Measurements from ENCODE around the gene PRKCA.

PRKCA gene

GRCh38 chr17:66839616-66840015 lies 537.2 kb downstream of the PRKCA start:
- no peak overlapping the region for H3K27ac ChIP-seq
- no peak overlapping the region for H3K4me3 ChIP-seq

- Histone ChIP-seq H3K27ac (no peak overlapping the region), H3K4me3 (no peak overlapping the region)
Observed at GRCh38 chr17:66840061-66840460, 537.6 kb downstream of the PRKCA start.

DNA sequence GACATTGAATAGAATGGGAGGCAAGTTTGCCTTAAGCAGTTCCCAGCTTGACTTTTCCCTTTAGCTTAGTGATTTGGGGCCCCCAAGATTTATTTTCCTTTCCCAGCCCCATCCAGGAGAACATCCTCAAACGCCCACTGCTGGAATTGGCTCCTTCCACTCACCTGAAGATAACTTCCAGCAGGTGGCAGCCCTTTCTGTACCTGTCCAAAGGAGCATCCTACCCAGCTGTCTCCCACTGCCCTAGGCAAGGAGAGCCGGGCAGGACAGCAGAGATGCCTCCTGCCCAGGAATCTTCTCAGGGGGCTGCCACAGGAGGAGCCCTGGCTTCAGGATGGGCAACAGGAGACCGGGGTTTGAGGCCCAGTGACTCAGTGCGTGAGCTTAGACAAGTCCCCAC lies 538.9 kb downstream of the PRKCA start:
- H3K27ac ChIP-seq: no peak overlapping the region

DNA sequence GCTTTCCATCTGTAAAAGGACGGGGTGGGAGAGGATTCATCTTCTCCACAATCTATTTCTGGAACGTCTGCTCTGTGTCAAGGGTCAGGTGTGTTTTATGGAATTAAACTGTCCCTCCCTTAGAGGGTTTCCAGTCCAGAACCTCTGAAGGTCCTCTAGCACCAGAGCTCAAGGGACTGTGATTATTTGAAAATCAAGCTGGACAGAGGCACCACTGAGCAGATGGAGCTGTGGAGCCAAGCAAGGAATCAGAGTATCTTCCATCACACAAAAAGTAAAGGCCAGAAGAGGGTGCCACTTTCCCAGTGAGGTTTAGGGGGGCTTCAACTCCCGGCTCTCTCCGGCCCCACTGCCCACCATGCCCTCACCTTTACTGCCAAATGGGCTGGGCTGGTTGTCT lies 539.3 kb downstream of the PRKCA start:
- no peak overlapping the region for H3K4me3 ChIP-seq
- no peak overlapping the region for H3K27ac ChIP-seq

More for the DNA sequence above, 538.9 kb downstream of the PRKCA start:
- H3K4me3 ChIP-seq: no peak overlapping the region

- no peak overlapping the region for H3K27ac ChIP-seq
- H3K4me3 ChIP-seq: no peak overlapping the region
Observed at GRCh38 chr17:66842505-66842904, 540.1 kb downstream of the PRKCA start.

- Histone ChIP-seq H3K4me3 (no peak overlapping the region), H3K27ac (no peak overlapping the region)
Observed at GRCh38 chr17:66842959-66843358, 540.5 kb downstream of the PRKCA start.

DNA sequence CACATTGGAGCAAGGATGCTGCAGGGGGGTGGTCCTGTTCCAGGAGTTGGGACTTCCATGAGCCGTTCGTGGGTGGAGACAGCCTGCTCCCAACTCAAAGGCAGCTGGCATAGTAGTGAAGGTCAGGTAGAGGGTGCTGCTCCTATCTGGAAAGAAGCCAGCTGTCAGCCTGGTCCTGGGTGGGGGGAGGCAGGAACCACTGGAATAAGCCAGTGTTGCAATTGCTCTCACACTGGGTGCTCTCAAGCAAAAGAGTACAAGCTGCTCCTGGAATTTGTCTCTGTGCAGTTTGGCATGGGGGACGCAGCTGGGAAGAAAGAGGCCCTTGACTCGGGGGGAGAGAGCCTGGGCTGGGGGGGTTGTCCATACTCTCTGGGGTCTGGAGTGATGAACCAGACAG lies 541.2 kb downstream of the PRKCA start:
- no peak overlapping the region for H3K27ac ChIP-seq

GRCh38 chr17:66847704-66848103 lies 545.3 kb downstream of the PRKCA start:
- Histone ChIP-seq H3K4me3 (no peak overlapping the region), H3K27ac (no peak overlapping the region)

More for the DNA sequence above, 541.2 kb downstream of the PRKCA start:
- H3K4me3 ChIP-seq: no peak overlapping the region

DNA sequence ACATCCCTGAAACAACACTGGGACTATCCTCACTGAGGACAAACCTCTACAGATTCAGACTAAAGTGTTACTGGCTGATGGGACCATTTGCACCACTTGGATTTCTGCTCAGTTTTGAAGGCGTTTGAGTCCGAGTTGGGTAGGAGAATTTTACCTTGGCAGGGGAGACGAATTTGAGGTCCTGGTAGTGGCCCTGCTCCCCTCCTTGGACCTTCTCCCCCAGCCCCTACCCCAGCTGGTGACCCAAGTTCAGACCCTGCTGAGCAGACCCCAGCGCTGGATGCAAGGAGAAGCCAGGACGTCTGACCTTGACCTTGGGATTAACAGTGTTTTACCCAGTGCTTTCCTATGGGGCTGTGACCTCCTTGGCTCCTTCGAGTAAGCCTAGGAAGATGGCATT lies 546.1 kb downstream of the PRKCA start:
- Histone ChIP-seq H3K27ac (no peak overlapping the region), H3K4me3 (no peak overlapping the region)

DNA sequence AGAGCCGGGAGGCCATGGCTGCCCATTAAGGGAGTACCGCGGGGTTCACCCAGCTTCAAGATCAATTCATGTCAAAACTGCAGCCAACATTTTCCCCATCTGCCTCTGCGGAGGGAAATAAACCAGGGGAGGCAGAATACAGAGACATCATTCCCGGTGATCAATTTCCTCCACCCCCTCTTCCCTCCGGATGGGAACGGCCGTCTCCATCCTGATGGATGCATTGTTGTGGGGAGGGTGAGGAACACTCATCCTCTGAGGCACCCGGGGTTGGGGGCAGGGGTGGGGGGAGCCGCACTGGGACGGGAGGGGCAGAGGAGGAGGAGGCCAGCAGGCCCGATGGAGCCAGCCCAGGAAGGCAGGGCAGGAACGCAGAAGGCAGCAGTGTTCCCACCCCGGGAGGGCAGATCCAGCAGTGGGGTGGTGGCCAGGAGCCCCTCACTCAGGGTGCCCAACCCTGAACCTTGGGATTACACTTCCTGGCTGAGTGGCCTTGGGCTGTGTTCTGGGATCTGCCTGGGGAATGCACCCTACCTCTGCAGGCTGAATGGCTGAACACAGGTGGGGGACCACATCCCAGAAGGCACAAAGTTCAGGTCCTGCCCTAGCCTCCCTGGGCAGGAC lies 546.7 kb downstream of the PRKCA start:
- no peak overlapping the region for H3K27ac ChIP-seq
- no peak overlapping the region for H3K4me3 ChIP-seq

GRCh38 chr17:66849851-66850580 lies 547.6 kb downstream of the PRKCA start:
- H3K4me3 ChIP-seq: no peak overlapping the region

GRCh38 chr17:66850692-66851091 lies 548.3 kb downstream of the PRKCA start:
- Histone ChIP-seq H3K27ac (no peak overlapping the region), H3K4me3 (no peak overlapping the region)

More at GRCh38 chr17:66849851-66850580, 547.6 kb downstream of the PRKCA start:
- no peak overlapping the region for H3K27ac ChIP-seq

DNA sequence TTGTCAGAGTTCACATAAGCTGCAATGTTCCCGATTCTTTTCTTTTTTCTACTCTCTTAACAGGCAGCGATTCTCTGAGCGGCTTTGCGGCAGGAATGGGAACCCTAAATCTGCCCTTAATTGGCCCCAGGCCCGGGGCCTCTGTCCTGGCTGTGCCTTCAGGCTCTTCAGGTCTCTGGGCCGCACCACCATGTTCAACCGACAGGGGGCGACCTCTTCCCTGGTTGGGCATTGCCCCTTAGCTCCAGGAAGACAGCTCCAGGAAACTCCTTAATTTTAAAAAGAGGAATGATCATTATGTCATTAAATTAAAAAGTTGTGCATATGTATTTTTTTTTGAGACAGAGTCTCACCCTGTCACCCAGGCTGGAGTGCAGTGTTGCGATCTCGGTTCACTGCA lies 552.8 kb downstream of the PRKCA start:
- no peak overlapping the region for H3K4me3 ChIP-seq

DNA sequence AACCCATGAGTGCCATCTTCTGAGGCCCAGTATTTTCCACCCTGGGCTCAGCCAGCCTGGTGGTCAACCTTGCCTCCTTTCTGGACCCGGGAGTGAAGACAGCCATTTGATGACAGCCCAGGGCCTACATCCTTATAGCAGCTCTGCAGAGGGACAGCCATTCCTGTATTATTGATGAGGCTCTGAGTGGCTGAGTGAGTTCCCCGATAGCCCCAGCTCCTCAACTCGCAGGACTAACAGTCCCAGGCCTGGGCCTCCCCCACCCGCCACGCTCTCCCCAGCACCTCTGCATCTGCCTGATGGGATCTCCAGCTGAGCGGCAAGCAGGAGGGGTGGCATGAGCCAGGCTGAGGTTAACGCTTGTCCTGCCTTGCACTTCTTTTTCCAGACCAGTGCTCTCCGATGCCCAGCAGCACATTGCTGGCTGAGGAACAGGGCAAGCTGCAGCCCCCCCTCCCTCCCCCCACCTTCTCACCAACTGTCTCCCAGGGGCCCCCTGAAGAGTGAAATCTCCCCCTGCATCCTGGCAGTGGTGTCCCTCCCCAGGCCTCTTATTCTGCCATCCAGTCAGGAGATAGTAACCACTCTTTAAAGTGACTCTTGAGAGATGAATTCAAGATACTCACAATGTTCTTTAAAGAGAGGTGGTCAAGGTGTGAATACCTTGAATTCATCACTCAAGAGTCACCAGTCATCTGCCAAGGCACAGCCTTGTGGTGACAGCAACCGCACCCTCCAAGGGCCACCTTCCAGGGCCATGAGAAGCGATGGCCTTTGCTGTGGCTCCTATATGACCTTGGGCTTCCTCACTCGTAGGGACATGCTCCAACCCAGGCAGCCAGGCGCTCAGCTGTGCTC lies 556.0 kb downstream of the PRKCA start:
- Histone ChIP-seq H3K4me3 (no peak overlapping the region), H3K27ac (no peak overlapping the region)

More for the DNA sequence above, 552.8 kb downstream of the PRKCA start:
- no peak overlapping the region for H3K27ac ChIP-seq

- H3K4me3 ChIP-seq: no peak overlapping the region
- H3K27ac ChIP-seq: no peak overlapping the region
Observed at GRCh38 chr17:66859353-66859752, 556.9 kb downstream of the PRKCA start.

DNA sequence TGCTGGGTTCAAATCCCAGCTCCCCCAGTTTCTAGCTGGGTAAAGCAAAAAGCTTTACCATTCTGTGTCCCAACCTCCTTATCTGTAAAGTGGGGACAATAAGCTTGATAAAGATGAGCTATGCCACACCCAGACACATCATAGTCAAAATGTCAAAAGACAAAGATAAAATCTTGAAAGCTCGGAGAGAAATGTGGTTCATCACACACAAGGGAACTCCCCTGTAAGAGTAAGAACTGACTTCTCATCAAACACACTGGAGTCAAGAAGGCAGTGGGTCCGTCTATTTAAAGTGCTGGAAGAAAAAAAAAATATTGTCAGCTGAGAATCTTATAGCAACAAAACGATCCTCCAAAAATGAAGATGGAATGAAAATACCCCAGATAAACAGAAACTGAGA lies 557.8 kb downstream of the PRKCA start:
- H3K4me3 ChIP-seq: no peak overlapping the region
- no peak overlapping the region for H3K27ac ChIP-seq

Measured in skin epidermis (tissue), 12 donors.